Cerebellar nuclear complex (tissue), 1 donor: ENCODE results near the gene ARHGAP15.

Source experiments
- DNase-seq, 2 experiments: peaks; one replicate each; lab custom pipeline; 2025; lab: John Stamatoyannopoulos, UW

Gene ARHGAP15

GRCh38 chr2:143481733-143482132 is 352.5 kb downstream of the ARHGAP15 start:
- no peak for DNase-seq

GRCh38 chr2:143482316-143482715 is 353.1 kb downstream of the ARHGAP15 start:
- no peak for DNase-seq

- DNase-seq, result no peak
Observed at GRCh38 chr2:143482771-143483170, 353.6 kb downstream of the ARHGAP15 start.

- DNase-seq, result no peak
Observed at GRCh38 chr2:143486976-143487375, 357.8 kb downstream of the ARHGAP15 start.

- DNase-seq, result no peak
Observed at GRCh38 chr2:143489145-143489544, 359.9 kb downstream of the ARHGAP15 start.

GRCh38 chr2:143491131-143491530 is 361.9 kb downstream of the ARHGAP15 start:
- DNase-seq, result no peak

- DNase-seq, result no peak
Observed at GRCh38 chr2:143493339-143493738, 364.1 kb downstream of the ARHGAP15 start.

GRCh38 chr2:143497726-143498125 is 368.5 kb downstream of the ARHGAP15 start:
- DNase-seq, result no peak

- DNase-seq, result no peak
Observed at GRCh38 chr2:143498496-143498895, 369.3 kb downstream of the ARHGAP15 start.

- DNase-seq, result no peak
Observed at GRCh38 chr2:143499061-143499460, 369.8 kb downstream of the ARHGAP15 start.

- no peak for DNase-seq
Observed at GRCh38 chr2:143501106-143501676, 372.0 kb downstream of the ARHGAP15 start.

- no peak for DNase-seq
Observed at GRCh38 chr2:143503280-143503679, 374.1 kb downstream of the ARHGAP15 start.

GRCh38 chr2:143504397-143504796 is 375.2 kb downstream of the ARHGAP15 start:
- DNase-seq, result no peak

GRCh38 chr2:143505542-143505941 is 376.3 kb downstream of the ARHGAP15 start:
- no peak for DNase-seq

GRCh38 chr2:143513081-143513480 is 383.9 kb downstream of the ARHGAP15 start:
- DNase-seq, result no peak

GRCh38 chr2:143514413-143514812 is 385.2 kb downstream of the ARHGAP15 start:
- DNase-seq, result no peak

- no peak for DNase-seq
Observed at GRCh38 chr2:143515318-143515717, 386.1 kb downstream of the ARHGAP15 start.

GRCh38 chr2:143519521-143519920 is 390.3 kb downstream of the ARHGAP15 start:
- no peak for DNase-seq

GRCh38 chr2:143521396-143521795 is 392.2 kb downstream of the ARHGAP15 start:
- no peak for DNase-seq

- no peak for DNase-seq
Observed at GRCh38 chr2:143522699-143523098, 393.5 kb downstream of the ARHGAP15 start.

- no peak for DNase-seq
Observed at GRCh38 chr2:143524119-143524553, 394.9 kb downstream of the ARHGAP15 start.

GRCh38 chr2:143524559-143525401 is 395.6 kb downstream of the ARHGAP15 start:
- no peak for DNase-seq

GRCh38 chr2:143525402-143525860 is 396.2 kb downstream of the ARHGAP15 start:
- no peak for DNase-seq
